Kidney capillary endothelial cell (primary cell): ENCODE measurements around the gene PIGH.
"Not testable (repeated sequence)": the region's sequence is repeated elsewhere in the genome, so short reads cannot be mapped to it uniquely, and the experiment has no call there.

Experiments
- DNase-seq: peaks from one replicate; pipeline ENCODE4 v3.0.0-alpha.2; 2018; ENCODE audit warnings: low spot score

The PIGH gene

DNA sequence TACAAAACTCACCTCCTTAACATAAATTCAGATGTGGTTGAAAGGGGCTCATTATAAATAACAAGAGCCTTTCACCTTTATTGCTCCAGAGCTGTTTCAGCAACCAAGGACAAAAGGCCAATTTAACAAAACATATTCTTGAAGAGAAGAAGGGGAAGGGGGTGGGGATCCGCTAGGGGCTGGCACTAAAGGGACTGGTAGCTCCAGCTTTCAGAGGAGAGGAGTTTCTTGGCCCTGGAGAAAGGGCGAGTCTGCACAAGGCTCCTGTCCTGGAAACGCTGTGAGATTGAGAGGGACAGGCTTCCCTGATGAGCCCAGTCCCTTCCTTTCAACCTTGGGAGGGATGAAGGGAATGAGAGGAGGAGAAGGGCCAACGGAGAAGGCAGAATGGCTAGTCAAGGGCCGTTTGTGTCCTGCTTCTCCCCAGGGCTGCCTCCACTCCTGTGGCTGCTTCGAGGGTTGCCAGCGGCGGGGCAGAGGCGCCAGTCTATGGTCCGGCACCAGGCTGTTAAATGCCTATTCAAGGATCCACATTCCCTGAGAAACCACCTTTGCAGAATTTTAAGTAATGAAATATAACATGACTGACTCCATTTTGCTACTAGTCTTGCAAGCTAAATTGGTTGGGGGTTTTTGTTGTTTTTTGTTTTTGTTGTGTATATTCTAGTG is 9.7 kb upstream of the PIGH start:
- DNase-seq = no peak

GRCh38 chr14:67607646-67608045 is 7.6 kb upstream of the PIGH start:
- no peak for DNase-seq

DNA sequence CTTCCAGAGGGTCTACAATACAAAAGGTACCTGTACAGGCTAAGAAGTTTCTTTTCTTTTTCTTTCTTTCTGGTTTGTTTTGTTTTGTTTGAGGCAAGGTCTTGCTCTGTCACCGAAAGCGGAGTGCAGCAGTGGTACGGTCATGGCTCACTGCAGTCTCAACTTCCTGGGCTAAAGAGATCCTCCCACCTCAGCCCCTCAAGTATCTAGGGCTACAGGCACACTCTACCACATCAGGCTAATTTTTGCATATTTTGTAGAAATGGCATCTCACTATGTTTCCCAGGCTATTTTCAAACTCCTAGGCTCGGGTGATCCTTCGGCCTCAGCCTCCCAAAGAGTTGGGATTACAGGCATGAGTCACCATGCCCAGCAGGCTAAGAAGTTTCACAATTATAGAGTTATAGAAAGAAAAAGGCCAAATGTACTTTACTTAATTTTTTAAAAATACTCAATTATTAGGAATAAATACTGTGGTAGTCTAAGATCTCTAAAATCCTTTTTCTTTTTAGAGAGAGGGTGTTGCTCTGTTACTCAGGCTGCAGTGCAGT is 3.0 kb upstream of the PIGH start:
- DNase-seq = no peak

GRCh38 chr14:67602076-67602475 is 2.0 kb upstream of the PIGH start:
- no peak for DNase-seq

DNA sequence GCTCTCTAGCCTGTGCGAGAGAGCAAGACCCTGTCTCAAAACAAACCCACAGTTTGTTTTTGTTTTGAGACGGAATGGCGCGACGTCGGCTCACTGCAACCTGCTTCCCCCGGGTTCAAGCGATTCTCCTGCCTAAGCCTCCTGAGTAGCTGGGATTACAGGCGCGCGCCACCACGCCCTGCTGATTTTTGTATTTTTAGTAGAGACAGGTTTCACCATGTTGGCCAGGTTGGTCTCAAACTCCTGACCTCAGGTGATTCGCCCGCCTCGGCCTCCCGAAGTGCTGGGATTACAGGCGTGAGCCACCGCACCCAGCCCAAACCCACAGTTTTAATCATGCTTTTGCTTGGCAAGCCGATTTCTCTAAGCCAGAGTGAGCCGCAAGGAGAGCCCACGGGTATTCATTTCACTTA is 500 bp upstream of the PIGH start:
- not testable (repeated sequence) for DNase-seq

- DNase-seq = no peak
Observed at GRCh38 chr14:67595392-67595791, 4.7 kb downstream of the PIGH start.

DNA sequence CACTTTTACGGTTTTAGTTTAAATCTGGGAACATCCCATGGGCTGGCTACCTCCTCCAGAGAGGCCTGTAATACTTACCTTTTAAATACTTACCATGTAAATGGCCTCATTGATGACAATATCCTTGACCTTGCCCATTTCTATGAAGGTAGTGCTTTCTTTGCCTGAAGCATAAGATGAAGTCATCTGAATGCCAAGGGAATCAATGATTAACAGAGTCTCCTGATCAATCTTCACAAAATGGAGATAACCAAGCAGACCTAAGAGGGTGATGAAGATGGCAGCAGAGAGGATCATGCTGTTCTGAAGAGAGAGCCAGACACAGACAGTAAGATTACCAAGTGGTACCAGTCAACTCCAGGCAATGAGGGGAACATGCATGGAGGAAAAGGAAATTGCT is 6.4 kb downstream of the PIGH start:
- not testable (repeated sequence) for DNase-seq

GRCh38 chr14:67589204-67589770 is 10.8 kb downstream of the PIGH start:
- DNase-seq = no peak

DNA sequence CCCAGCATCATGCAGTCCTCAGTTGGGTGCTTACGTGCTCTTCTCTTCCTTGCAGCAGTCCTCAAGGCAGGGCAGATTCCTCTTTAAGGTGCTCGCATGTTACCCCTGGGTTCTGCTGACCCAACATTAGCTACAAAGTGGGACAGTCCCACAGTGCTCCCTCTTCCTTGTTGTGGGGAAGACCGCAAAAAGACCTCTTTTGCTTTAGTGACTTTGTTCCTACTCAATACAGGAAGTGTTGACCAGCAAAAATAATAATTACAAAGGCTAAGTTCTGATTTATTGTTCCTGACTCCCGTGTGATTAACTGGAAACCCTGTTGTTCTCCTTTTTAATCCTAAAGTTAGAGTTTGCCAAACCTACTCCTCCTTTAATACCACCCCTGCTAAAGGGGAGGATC is 13.7 kb downstream of the PIGH start:
- no peak for DNase-seq

DNA sequence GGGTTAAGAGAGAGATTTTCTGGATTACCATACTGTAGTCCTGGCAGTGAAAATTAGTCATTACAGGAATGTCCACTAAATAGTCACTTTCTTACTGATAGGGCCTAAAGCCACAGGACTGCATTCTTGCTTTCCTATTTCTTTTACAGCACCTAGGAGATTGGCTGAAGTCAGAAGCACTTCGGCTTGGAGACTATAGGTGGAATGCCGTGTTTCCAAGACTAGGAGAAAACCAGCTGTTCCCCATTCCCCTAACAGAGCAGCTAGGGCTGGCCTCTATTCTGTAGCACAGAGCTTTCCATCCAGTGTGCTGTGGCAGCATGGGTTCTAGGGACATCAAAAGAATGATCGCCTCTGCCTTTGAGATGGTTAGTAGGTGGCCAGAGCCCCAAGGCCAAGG is 15.1 kb downstream of the PIGH start:
- DNase-seq = no peak

GRCh38 chr14:67583711-67584644 is 16.1 kb downstream of the PIGH start:
- peak; percentile 41 for DNase-seq

DNA sequence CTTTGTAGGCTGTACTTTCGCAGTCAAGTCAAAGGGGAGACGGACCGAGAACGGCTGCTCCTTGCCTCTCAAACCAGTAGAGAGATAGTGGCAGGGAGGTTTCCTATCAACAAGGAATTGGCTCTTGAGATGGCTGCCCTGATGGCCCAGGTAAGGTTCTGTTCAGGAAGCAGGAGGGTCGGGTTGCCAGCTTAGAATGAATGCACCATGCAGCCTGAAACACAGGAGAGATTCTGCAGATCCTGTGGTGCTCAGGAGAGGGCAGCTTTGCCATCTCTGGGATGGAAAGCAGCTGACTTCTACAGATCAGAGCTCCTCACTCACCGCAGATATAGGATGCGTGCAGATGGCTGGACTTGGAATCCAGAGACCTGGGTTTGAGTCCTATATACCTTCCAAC is 18.0 kb downstream of the PIGH start:
- DNase-seq = no peak

DNA sequence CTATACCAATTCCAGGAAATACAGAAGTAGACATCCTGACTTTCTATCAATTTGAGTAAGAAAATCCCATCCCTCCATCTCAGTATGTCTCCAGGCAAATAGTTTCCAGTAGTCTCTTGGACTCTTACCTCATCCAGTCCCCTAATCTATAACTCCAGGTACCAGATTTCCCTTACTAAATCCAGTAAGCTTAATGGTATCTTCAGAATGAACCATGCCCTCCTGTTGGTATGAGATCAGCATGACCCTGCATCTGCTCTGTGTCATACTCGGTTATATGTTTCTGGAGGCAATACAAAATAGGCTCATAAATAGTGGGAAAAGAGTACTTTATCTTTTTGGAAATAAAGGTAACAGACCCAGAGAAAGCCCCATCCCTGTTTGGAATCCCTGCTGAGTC is 18.4 kb downstream of the PIGH start:
- DNase-seq = no peak

DNA sequence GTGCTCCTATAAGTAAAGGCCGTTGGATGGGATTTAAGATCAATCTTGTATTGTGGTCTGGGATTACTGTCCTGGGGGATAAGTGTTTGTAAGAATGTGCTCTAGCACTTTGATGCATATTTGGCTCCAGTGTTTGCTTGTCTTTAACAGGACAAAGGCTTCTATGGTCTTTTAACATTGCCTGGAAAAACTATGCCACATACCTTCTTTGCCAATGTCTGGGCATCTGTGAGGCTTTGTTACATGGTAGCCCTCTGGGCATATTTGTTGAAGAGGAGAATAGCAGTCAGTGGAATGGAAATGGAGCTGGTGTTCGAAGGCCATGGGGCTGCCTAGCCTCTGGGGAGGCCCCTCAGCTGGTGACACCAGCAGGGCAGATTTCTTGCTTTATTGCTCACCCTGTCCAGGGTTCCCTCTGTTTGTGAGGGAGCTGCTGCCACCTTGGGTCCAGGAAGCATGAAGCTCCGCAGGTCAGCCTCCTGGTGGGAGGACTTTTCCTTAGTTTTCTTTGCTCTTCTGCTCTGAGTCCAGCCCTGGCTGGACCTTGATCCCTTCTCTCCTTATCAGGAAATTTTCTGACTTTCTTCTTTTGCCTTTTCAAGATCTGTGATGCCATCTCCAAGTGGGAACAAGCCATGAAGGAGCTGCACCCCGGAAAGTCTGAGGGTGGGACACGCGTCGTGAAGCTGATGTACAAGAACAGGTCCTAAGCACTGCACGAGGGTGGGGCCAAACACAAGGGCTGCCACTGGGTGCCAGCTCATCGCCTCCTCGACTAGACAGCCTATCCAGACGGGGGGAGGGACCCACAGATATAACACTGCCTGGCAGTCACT is 19.5 kb downstream of the PIGH start:
- DNase-seq = no peak

- DNase-seq = no peak
Observed at GRCh38 chr14:67579636-67580035, 20.4 kb downstream of the PIGH start.

- no peak for DNase-seq
Observed at GRCh38 chr14:67579040-67579439, 21.0 kb downstream of the PIGH start.

DNA sequence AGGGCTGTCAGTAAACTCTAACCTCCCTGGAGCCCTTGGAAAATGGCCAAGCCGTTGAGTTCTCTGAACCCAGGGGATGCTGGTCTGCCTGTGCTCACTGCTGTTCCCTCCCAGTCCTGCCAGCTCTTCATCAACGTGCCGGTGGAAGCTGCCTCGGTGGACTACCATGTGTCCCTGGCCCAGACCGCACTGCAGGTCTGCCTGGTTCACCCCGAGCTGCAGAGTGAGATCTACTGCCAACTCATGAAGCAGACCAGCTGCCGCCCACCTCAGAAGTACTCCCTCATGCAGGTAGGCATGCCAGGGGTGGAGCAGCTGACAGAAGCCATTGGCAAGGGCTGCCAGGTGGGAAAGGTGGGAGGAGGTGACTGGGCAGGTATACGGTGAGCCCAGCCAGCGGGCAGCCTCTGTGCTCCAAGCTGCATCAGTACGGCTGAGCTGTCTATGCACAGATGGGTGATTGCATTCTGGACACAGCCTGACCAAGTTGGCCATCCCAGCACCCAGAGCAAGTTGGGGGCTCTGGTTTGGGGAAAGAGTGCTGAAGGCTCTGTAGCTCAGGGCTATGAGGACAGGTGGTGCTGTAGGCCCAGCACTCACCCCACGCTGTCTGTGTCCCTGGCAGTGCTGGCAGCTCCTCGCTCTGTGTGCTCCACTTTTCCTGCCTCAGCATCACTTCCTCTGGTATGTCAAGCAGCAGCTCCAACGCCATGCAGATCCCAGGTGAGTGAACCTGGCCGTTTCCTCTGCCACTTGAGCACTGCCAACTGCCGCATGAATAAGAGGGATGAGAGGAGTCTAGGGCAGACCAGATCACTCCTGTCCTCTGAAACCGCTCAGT is 21.9 kb downstream of the PIGH start:
- no peak for DNase-seq

GRCh38 chr14:67577181-67577808 is 22.8 kb downstream of the PIGH start:
- DNase-seq = no peak

DNA sequence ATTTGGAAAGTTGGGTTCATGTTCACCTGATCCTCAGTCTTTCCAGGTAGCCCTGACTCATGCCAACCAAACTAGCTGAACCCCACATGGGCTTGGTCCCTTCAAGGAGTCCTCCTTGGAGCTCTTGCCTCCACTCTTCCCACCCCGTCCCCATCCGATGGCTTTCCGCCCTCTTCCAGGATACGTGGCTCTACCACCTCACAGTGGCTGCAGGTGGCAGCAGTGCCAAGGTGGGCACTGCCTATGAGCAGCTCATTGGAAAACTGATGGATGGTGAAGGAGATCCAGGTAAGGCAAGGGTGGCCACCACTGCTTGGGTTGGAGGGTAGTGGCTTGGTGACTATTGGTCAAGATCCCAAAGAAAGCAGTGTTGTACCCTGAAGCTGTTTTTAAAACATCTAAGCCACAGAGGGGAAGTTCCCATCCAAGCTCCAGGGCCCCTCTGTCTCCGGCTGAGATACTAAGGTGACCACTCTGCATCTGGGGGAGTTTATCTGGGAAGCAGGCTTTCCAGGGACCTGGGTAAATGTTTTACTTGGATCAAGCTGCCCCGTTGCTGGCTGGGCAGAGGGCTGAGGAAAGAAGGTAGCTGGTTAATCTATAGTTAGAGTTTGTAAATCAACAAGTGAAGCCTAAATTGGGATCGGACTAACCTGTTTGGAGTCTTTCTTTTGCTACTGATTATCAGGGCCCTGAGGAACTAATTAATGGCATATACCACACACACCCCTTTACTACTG is 23.7 kb downstream of the PIGH start:
- DNase-seq = no peak

- peak; percentile 51 for DNase-seq
Observed at GRCh38 chr14:67575684-67576083, 24.4 kb downstream of the PIGH start.
